Measurements from ENCODE around the gene CLDN1.
"Not testable (repeated sequence)": the region's sequence is repeated elsewhere in the genome, so short reads cannot be mapped to it uniquely, and the experiment has no call there.

CLDN1 gene

GRCh38 chr3:190289989-190290388 is 32.3 kb downstream of the CLDN1 start:
- DNase-seq: no peak

GRCh38 chr3:190288836-190289235 is 33.4 kb downstream of the CLDN1 start:
- DNase-seq: no peak

- no peak for DNase-seq
These were observed 36.2 kb downstream of the CLDN1 start for GRCh38 chr3:190286014-190286413.

- DNase-seq: no peak
These were observed 40.8 kb downstream of the CLDN1 start for GRCh38 chr3:190281308-190282051.

- DNase-seq: no peak
These were observed 42.6 kb downstream of the CLDN1 start for GRCh38 chr3:190279690-190280089.

GRCh38 chr3:190272747-190273146 is 49.5 kb downstream of the CLDN1 start:
- no peak for DNase-seq

- DNase-seq: no peak
These were observed 53.1 kb downstream of the CLDN1 start for GRCh38 chr3:190269101-190269500.

GRCh38 chr3:190267464-190267863 is 54.8 kb downstream of the CLDN1 start:
- DNase-seq: not testable (repeated sequence)

GRCh38 chr3:190266913-190267290 is 55.3 kb downstream of the CLDN1 start:
- DNase-seq: no peak

- no peak for DNase-seq
These were observed 55.9 kb downstream of the CLDN1 start for GRCh38 chr3:190266265-190266912.

GRCh38 chr3:190265796-190266195 is 56.5 kb downstream of the CLDN1 start:
- DNase-seq: no peak

GRCh38 chr3:190265126-190265525 is 57.1 kb downstream of the CLDN1 start:
- no peak for DNase-seq

- DNase-seq: no peak
These were observed 60.5 kb downstream of the CLDN1 start for GRCh38 chr3:190261740-190262139.

- no peak for DNase-seq
These were observed 61.2 kb downstream of the CLDN1 start for GRCh38 chr3:190261015-190261414.

GRCh38 chr3:190260301-190260700 is 61.9 kb downstream of the CLDN1 start:
- no peak for DNase-seq

GRCh38 chr3:190258634-190259033 is 63.6 kb downstream of the CLDN1 start:
- no peak for DNase-seq
